ENCODE results near the gene SP3. TPM values are rescaled to one million over a fixed set of nuclear protein-coding genes. Genes with fewer than 3 reads are reported as not detected.

Gene SP3
- total and polyA plus RNA-seq, 2 of the 8 experiments (the other 6 are each of a cell fraction or from before 2014, with no cell fraction given) = 31.0 to 92.1 TPM

GRCh38 chr2:173958198-173958846, 6.9 kb downstream of the SP3 start (continued):
- TF ChIP-seq EZH2 (IDR thresholded peaks at IDR 0.05; ENCODE audit: low read depth, low read length, severe bottlenecking) (no peak), CBX8 (IDR thresholded peaks at IDR 0.05; ENCODE audit: borderline replicate concordance, low read depth, low read length) (no peak), CBX5 (IDR thresholded peaks at IDR 0.05; ENCODE audit: low read depth, low read length) (no peak), POU5F1 (IDR thresholded peaks at IDR 0.05; ENCODE audit: low read depth, low read length) (no peak)
- TF ChIP-seq, protein P1, sequence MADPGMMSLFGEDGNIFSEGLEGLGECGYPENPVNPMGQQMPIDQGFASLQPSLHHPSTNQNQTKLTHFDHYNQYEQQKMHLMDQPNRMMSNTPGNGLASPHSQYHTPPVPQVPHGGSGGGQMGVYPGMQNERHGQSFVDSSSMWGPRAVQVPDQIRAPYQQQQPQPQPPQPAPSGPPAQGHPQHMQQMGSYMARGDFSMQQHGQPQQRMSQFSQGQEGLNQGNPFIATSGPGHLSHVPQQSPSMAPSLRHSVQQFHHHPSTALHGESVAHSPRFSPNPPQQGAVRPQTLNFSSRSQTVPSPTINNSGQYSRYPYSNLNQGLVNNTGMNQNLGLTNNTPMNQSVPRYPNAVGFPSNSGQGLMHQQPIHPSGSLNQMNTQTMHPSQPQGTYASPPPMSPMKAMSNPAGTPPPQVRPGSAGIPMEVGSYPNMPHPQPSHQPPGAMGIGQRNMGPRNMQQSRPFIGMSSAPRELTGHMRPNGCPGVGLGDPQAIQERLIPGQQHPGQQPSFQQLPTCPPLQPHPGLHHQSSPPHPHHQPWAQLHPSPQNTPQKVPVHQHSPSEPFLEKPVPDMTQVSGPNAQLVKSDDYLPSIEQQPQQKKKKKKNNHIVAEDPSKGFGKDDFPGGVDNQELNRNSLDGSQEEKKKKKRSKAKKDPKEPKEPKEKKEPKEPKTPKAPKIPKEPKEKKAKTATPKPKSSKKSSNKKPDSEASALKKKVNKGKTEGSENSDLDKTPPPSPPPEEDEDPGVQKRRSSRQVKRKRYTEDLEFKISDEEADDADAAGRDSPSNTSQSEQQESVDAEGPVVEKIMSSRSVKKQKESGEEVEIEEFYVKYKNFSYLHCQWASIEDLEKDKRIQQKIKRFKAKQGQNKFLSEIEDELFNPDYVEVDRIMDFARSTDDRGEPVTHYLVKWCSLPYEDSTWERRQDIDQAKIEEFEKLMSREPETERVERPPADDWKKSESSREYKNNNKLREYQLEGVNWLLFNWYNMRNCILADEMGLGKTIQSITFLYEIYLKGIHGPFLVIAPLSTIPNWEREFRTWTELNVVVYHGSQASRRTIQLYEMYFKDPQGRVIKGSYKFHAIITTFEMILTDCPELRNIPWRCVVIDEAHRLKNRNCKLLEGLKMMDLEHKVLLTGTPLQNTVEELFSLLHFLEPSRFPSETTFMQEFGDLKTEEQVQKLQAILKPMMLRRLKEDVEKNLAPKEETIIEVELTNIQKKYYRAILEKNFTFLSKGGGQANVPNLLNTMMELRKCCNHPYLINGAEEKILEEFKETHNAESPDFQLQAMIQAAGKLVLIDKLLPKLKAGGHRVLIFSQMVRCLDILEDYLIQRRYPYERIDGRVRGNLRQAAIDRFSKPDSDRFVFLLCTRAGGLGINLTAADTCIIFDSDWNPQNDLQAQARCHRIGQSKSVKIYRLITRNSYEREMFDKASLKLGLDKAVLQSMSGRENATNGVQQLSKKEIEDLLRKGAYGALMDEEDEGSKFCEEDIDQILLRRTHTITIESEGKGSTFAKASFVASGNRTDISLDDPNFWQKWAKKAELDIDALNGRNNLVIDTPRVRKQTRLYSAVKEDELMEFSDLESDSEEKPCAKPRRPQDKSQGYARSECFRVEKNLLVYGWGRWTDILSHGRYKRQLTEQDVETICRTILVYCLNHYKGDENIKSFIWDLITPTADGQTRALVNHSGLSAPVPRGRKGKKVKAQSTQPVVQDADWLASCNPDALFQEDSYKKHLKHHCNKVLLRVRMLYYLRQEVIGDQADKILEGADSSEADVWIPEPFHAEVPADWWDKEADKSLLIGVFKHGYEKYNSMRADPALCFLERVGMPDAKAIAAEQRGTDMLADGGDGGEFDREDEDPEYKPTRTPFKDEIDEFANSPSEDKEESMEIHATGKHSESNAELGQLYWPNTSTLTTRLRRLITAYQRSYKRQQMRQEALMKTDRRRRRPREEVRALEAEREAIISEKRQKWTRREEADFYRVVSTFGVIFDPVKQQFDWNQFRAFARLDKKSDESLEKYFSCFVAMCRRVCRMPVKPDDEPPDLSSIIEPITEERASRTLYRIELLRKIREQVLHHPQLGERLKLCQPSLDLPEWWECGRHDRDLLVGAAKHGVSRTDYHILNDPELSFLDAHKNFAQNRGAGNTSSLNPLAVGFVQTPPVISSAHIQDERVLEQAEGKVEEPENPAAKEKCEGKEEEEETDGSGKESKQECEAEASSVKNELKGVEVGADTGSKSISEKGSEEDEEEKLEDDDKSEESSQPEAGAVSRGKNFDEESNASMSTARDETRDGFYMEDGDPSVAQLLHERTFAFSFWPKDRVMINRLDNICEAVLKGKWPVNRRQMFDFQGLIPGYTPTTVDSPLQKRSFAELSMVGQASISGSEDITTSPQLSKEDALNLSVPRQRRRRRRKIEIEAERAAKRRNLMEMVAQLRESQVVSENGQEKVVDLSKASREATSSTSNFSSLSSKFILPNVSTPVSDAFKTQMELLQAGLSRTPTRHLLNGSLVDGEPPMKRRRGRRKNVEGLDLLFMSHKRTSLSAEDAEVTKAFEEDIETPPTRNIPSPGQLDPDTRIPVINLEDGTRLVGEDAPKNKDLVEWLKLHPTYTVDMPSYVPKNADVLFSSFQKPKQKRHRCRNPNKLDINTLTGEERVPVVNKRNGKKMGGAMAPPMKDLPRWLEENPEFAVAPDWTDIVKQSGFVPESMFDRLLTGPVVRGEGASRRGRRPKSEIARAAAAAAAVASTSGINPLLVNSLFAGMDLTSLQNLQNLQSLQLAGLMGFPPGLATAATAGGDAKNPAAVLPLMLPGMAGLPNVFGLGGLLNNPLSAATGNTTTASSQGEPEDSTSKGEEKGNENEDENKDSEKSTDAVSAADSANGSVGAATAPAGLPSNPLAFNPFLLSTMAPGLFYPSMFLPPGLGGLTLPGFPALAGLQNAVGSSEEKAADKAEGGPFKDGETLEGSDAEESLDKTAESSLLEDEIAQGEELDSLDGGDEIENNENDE (IDR thresholded peaks at IDR 0.05; ENCODE audit: insufficient replicate concordance, low read length) = no peak
- TF ChIP-seq, protein P2, sequence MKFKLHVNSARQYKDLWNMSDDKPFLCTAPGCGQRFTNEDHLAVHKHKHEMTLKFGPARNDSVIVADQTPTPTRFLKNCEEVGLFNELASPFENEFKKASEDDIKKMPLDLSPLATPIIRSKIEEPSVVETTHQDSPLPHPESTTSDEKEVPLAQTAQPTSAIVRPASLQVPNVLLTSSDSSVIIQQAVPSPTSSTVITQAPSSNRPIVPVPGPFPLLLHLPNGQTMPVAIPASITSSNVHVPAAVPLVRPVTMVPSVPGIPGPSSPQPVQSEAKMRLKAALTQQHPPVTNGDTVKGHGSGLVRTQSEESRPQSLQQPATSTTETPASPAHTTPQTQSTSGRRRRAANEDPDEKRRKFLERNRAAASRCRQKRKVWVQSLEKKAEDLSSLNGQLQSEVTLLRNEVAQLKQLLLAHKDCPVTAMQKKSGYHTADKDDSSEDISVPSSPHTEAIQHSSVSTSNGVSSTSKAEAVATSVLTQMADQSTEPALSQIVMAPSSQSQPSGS (IDR thresholded peaks at IDR 0.05; ENCODE audit: low read length) = no peak

Measured in H1 (cell line).